ENCODE measurements around the gene SGO2.

The SGO2 gene

GRCh38 chr2:200585730-200586643, 60.0 kb downstream of the SGO2 start, which contains the start of gene AOX1:
AOX1 (plus strand) TSS chr2:200586014; CDS start chr2:200586109, 95 bp downstream.
- peak; percentile 57 for DNase-seq
- TF ChIP-seq, protein P1, sequence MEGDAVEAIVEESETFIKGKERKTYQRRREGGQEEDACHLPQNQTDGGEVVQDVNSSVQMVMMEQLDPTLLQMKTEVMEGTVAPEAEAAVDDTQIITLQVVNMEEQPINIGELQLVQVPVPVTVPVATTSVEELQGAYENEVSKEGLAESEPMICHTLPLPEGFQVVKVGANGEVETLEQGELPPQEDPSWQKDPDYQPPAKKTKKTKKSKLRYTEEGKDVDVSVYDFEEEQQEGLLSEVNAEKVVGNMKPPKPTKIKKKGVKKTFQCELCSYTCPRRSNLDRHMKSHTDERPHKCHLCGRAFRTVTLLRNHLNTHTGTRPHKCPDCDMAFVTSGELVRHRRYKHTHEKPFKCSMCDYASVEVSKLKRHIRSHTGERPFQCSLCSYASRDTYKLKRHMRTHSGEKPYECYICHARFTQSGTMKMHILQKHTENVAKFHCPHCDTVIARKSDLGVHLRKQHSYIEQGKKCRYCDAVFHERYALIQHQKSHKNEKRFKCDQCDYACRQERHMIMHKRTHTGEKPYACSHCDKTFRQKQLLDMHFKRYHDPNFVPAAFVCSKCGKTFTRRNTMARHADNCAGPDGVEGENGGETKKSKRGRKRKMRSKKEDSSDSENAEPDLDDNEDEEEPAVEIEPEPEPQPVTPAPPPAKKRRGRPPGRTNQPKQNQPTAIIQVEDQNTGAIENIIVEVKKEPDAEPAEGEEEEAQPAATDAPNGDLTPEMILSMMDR (IDR thresholded peaks at IDR 0.05): no peak

DNA sequence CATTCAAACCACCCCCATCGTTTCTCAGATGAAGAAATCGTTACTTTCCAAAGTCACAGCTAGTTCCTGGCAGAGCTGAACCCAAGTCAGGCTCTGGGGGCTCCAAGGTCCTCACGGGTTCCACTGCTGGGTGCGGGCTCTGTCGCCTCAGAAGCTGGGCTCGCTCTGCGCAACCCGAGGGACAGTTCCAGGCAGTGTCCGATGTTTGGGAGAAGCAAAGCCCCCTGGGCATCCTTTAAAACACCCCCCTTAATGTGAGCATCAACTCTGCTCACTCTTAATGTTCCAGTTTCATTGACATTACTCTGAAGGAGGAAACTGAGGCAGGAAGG, 60.6 kb downstream of the SGO2 start:
- Mint-ChIP-seq H3K4me1 (peaks cover 9% of the 10 kb centered on the region), H3K4me3 (peak overlapping the region; percentile 88), H3K9me3 (no peaks in the 10 kb centered on the region), H3K27me3 (ENCODE audit: low read depth, poor library complexity) (peaks cover 42% of the 10 kb centered on the region), H3K27ac (no peak overlapping the region), H3K36me3 (ENCODE audit: low read depth) (no peaks in the 10 kb centered on the region)
- TF ChIP-seq, protein P1 (IDR thresholded peaks at IDR 0.05): no peak
- no peak for DNase-seq

More at GRCh38 chr2:200585730-200586643, 60.0 kb downstream of the SGO2 start, which contains the start of gene AOX1:
- no peaks in the 10 kb centered on the region for H3K36me3 Mint-ChIP-seq (ENCODE audit: low read depth)
- peak within 1 kb of the TSS; percentile 88 for H3K4me3 Mint-ChIP-seq
- H3K27me3 Mint-ChIP-seq (ENCODE audit: low read depth, poor library complexity): peaks cover 42% of the 10 kb centered on the region
- H3K9me3 Mint-ChIP-seq: no peaks in the 10 kb centered on the region
- peaks cover 9% of the 10 kb centered on the region for H3K4me1 Mint-ChIP-seq
- no peak within 1 kb of the TSS for H3K27ac Mint-ChIP-seq

DNA sequence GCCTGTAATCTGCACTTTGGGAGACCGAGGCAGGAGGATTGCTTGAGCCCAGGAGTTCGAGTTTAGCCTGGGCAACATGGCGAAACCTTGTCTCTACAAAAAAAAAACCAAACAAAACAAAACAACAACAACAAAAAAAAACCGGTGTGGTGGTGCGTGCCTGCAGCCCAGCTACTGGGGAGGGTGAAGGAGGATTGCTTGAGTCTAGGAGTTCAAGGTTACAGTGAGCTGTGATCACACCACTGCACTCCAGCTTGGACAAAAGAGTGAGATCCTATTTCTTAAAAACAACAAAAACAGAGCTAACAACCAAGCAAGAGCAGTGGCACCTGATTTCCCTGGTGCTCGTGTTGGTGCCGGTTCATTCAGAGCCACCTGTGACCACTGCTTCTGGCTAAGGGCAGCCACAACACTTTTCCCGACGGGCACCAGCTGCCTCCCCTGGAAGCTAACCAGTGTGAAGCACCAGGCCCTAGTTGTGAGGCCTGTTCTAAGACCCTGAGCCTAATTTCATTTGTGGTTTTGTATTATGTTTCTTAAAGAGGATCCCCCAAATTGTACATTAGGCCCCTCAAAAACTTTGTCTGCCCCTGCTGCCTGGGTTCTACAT, 61.1 kb downstream of the SGO2 start:
- Mint-ChIP-seq H3K27me3 (ENCODE audit: low read depth, poor library complexity) (peaks cover 42% of the 10 kb centered on the region), H3K36me3 (ENCODE audit: low read depth) (no peaks in the 10 kb centered on the region), H3K9me3 (no peaks in the 10 kb centered on the region), H3K4me3 (no peak overlapping the region), H3K27ac (no peak overlapping the region), H3K4me1 (peaks cover 9% of the 10 kb centered on the region)
- DNase-seq: no peak
- TF ChIP-seq, protein P1 (IDR thresholded peaks at IDR 0.05): no peak

- TF ChIP-seq, protein P1 (IDR thresholded peaks at IDR 0.05): no peak
- H3K27ac Mint-ChIP-seq: no peak overlapping the region
- peaks cover 42% of the 10 kb centered on the region for H3K27me3 Mint-ChIP-seq (ENCODE audit: low read depth, poor library complexity)
- no peak for DNase-seq
- H3K4me1 Mint-ChIP-seq: peaks cover 9% of the 10 kb centered on the region
- no peaks in the 10 kb centered on the region for H3K36me3 Mint-ChIP-seq (ENCODE audit: low read depth)
- no peaks in the 10 kb centered on the region for H3K9me3 Mint-ChIP-seq
- H3K4me3 Mint-ChIP-seq: no peak overlapping the region
Observed at GRCh38 chr2:200588076-200588678, 62.2 kb downstream of the SGO2 start.

DNA sequence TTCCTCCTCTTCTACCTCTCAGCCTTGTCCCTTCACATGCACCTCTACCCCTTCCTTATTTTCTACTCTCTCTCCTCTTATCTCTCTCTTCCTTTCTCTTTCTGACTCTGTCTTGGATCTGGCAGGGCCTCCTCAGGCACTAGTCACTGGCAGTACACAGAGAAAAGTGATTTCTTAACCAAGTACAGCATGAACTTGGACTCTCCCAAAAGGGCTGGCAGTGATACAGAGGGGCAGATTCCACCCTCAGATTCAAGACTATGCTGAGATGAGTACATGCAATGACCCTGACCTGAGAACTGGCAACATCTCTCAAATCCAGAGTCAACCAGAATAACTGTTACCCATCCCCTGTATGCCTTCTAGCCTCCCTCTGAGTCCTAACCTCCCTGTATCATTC, 64.1 kb downstream of the SGO2 start:
- TF ChIP-seq, protein P1 (IDR thresholded peaks at IDR 0.05): no peak
- Mint-ChIP-seq H3K36me3 (ENCODE audit: low read depth) (no peaks in the 10 kb centered on the region), H3K9me3 (no peaks in the 10 kb centered on the region), H3K4me3 (no peak overlapping the region), H3K4me1 (peaks cover 9% of the 10 kb centered on the region), H3K27me3 (ENCODE audit: low read depth, poor library complexity) (peaks cover 40% of the 10 kb centered on the region), H3K27ac (no peak overlapping the region)
- DNase-seq: no peak

Measured in nephron progenitor cell (in vitro differentiated cells).